ENCODE data around the gene TRIM63.

TRIM63 gene

DNA sequence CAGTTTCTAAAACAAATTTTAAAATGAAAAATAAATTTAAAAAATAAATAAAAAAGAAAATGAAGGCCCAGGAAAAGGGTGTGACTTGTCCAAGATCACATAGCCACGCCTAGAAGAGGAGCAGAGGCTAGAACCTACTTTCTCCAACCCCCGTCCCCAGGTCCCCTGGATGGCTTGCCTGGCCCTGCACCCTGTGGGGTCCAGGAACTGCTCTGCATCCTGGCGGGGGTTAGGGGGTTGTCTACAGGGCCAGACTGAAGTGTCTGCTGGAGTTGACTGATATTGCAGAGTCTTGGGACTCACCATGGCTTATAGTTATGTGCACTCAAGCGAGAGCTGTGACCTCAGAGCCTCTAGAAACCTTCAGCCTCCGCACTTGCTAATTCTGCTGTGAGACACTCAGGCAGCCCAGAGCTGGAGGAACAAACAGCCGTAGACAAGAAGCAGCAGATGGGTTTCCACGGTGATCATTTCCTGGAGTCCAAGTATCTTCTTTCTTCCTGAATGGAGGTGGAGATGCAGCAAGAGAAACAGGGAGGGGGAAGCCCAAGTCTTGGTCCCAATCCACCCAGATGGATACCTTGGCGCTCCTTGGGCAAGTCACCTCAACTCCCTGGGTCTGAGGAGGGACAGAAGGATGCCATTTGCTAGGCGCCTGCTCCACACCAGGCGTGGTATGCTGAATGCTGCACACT lies 51.0 kb downstream of the TRIM63 start:
- no peak for DNase-seq (ENCODE audit: extremely low read depth, insufficient read length)
- TF ChIP-seq CTCF (IDR thresholded peaks at IDR 0.05; ENCODE audit: insufficient read depth, low read length, poor library complexity, severe bottlenecking) = no peak
- H3K27me3 ChIP-seq (replicated peaks; ENCODE audit: control insufficient read depth, insufficient read depth, low read length) = no peaks in the 10 kb centered on the region; the same call in 1 of the 2 replicates
- H3K36me3 ChIP-seq (ENCODE audit: control insufficient read depth, insufficient read depth, low read length) = no peaks in the 10 kb centered on the region
- no peak overlapping the region for H3K4me3 ChIP-seq (replicated peaks; ENCODE audit: low read depth, low read length)

DNA sequence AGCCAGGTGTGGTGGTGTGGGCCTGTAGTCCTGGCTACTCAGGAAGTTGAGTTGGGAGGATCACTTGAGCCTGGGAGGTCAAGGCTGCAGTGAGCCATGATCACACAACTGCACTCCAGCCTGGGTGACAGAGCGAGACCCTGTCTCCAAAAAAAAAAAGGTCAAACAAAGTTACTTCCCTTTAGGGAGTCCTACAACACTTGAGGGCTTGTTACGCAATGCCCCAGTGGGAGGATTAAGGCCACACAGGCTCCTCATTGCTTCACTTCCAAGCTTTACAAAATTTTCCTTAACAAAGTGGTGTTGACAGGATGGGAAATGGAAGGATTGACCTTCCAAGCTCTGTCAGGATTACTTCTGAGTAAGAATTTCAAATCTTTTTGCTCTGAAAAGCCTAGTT lies 52.1 kb downstream of the TRIM63 start:
- Histone ChIP-seq H3K27me3 (replicated peaks; ENCODE audit: control insufficient read depth, insufficient read depth, low read length) (no peaks in the 10 kb centered on the region; the same call in 1 of the 2 replicates), H3K36me3 (ENCODE audit: control insufficient read depth, insufficient read depth, low read length) (no peaks in the 10 kb centered on the region), H3K4me3 (replicated peaks; ENCODE audit: low read depth, low read length) (no peak overlapping the region)
- no peak for DNase-seq (ENCODE audit: extremely low read depth, insufficient read length)
- TF ChIP-seq CTCF (IDR thresholded peaks at IDR 0.05; ENCODE audit: insufficient read depth, low read length, poor library complexity, severe bottlenecking) = no peak

DNA sequence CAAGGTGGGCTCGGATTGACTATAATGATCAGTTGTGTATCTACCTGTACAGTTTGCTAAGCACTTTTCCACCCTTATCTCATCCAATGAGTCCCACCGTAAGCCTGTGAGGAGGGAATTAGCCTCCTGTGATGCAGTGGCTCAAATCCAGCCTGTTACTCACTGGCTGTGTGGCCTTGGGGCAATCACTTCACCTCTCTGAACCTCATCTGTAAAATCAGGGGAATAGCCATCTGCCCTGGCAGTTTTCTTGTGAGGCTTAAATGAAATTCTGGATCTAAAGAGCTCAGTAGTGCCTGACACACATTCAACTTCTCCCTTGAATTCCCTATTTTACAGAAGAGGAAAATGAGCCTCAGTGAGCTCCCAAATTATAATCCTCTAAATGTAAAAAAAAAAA lies 53.3 kb downstream of the TRIM63 start:
- Histone ChIP-seq H3K27me3 (replicated peaks; ENCODE audit: control insufficient read depth, insufficient read depth, low read length) (no peaks in the 10 kb centered on the region), H3K36me3 (ENCODE audit: control insufficient read depth, insufficient read depth, low read length) (no peaks in the 10 kb centered on the region), H3K4me3 (replicated peaks; ENCODE audit: low read depth, low read length) (no peak overlapping the region)
- DNase-seq (ENCODE audit: extremely low read depth, insufficient read length) = no peak
- no peak for TF ChIP-seq CTCF (IDR thresholded peaks at IDR 0.05; ENCODE audit: insufficient read depth, low read length, poor library complexity, severe bottlenecking)

DNA sequence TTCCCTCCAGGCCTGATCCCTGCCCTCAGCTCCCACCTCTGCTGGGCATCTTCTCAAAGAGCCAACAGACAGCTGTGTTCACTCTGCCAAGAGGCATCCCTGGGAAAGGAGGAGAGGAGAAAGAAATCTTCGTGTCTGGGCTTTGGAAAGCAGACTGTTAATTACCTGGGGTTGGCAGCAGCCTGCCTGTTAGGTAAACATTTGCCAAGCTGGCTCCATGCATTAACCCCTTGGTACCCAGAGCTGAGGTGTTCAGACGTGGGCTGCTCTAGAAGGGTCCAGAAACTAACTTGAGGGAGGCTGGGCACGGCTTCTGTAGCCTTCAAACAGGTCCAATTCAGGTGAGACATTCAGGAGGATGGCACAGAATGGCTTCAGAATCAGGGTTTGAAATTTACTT lies 54.6 kb downstream of the TRIM63 start:
- no peak for DNase-seq (ENCODE audit: extremely low read depth, insufficient read length)
- TF ChIP-seq CTCF (IDR thresholded peaks at IDR 0.05; ENCODE audit: insufficient read depth, low read length, poor library complexity, severe bottlenecking) = no peak
- no peak overlapping the region for H3K4me3 ChIP-seq (replicated peaks; ENCODE audit: low read depth, low read length)
- no peaks in the 10 kb centered on the region for H3K36me3 ChIP-seq (ENCODE audit: control insufficient read depth, insufficient read depth, low read length)
- H3K27me3 ChIP-seq (replicated peaks; ENCODE audit: control insufficient read depth, insufficient read depth, low read length) = no peaks in the 10 kb centered on the region

DNA sequence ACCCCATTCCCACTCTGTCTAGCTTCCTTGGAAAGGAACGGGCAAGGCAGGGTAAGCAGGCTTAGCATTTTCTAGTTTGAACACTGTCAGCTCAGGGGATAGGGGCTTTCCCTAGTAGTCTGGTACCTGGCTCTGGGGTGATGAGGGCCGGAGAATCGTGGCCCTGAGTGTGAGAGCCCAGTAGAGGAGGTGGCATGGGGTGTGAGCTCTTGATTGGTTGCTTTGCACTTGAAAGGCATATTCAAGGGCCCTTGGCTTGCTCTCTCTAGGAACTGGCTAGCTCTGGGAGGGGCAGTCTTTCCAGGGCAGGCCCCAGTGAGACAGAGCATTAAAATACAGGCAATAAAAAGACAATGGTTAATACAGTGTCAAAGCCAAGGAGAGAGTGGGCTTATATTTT lies 56.6 kb downstream of the TRIM63 start:
- no peak for TF ChIP-seq CTCF (IDR thresholded peaks at IDR 0.05; ENCODE audit: insufficient read depth, low read length, poor library complexity, severe bottlenecking)
- H3K36me3 ChIP-seq (ENCODE audit: control insufficient read depth, insufficient read depth, low read length) = no peaks in the 10 kb centered on the region
- H3K4me3 ChIP-seq (replicated peaks; ENCODE audit: low read depth, low read length) = no peak overlapping the region
- DNase-seq (ENCODE audit: extremely low read depth, insufficient read length) = no peak
- H3K27me3 ChIP-seq (replicated peaks; ENCODE audit: control insufficient read depth, insufficient read depth, low read length) = no peaks in the 10 kb centered on the region

Data from GM06990 (cell line).